ENCODE data around the gene GP1BB.
A peak's percentile ranks its signal among the peaks of the same experiment; 100 is the strongest.

Gene GP1BB

DNA sequence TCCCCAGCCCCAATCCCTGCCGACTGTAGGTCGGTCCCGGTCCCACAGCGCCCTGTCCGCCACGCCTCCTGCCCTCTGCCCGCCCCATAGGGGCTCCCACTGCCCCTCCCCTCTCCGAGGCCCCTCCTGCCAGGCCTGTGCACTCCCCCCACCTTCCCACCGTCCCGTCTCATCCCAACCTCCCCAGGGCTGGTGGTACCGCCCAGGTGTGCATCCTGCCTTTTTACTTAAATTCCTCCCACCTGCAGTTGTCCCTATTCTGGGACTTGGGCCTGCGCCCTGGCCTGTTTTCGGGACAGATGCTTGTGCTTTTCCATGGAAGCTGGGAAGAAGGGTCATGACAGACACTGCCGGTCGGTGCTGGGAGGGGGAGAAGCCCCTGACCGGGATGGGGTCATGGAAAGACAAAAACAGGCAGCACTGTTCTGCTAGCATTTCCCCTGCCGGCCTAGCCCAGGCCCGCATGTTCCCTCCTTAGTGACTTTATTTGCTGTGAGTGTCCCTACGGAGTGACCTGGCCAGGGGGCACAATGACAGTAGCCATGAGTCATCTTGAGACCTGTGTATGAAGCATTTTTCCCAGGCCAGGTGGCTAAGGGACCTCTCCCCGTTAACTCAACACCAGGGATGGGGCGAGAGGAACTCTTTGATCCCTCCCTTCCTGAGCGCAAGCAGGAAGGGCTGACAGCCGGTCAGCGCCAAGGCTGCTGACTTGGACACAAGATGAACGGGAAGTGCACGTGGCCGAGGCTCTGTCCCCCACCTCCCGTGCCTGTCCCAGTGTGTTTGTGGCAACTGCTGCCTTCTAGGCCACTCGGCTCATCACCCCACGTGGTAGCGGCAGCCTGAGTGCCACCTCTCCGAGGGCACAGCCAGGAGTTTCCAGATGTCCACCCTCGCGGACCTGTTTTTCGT lies 44.3 kb downstream of the GP1BB start:
- no peak for DNase-seq

DNA sequence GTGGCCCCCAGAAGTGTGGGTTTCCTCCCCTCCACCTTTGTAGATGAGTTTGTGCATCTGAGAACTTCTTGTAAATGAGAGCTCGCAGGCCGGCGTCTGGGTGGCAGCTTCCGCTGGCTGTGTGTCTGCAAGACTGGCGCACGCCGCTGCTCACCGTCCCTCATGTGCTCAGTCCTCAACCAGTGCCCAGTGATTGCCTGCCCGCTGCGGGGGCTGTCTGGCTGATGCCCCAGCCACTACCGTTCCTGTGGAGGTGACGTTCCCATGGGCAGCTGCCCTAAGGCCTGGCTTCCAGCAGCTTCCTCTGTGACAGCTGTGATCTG lies 46.0 kb downstream of the GP1BB start:
- peak; percentile 2 for DNase-seq

DNA sequence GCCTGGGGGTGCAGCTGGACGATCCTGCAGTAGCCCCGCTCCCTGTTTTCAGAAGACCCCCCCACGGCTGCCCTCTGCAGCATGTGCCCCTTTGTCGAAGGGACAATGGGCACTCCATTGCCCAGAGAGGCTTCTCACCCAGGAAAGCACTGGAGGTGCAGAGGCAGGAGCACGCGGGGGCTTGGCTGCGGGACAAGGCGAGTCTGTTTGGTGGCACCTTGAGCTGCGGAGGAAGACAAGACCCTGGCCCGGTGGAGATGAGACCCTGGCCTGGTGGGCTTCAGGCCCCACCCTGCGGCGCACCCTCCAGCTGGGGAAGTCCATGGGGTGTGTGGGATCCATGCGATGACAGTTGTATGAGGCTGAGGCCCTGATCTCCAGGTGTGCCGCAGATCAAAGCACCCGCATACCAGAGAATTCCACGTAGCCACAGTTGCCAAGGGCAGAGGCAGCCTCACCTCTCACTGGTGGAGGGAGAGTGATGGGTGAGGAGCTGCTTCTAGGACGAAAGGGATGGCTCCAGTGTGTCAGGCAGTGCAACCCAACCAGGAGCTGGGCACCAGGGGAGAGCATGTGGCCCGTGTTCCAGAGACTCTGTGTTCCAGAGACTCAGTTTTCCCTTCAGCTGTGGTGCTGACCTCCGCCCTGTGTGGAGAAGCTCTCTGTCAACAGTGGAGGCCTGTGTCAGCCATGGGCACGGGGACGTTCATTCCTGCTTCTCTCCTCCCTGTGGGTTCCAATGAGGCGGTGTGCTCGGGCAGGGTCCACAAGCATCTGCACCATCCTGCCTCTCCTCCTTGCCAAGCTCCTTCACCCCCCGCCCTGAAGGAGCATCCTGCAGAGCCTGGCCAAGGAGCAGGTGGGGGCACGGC lies 47.2 kb downstream of the GP1BB start:
- DNase-seq, result no peak

DNA sequence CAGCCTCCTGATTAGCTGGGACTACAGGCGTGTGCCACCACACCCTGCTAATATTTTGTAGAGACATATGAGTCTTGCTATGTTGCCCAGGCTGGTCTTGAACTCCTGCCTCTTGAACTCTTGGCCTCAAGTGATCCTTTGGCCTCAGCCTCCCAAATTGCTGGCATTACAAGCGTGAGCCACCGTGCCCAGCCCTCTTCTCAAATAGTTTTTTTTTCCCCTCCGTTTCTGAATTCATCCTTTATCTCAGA lies 49.0 kb downstream of the GP1BB start:
- DNase-seq, result no peak

DNA sequence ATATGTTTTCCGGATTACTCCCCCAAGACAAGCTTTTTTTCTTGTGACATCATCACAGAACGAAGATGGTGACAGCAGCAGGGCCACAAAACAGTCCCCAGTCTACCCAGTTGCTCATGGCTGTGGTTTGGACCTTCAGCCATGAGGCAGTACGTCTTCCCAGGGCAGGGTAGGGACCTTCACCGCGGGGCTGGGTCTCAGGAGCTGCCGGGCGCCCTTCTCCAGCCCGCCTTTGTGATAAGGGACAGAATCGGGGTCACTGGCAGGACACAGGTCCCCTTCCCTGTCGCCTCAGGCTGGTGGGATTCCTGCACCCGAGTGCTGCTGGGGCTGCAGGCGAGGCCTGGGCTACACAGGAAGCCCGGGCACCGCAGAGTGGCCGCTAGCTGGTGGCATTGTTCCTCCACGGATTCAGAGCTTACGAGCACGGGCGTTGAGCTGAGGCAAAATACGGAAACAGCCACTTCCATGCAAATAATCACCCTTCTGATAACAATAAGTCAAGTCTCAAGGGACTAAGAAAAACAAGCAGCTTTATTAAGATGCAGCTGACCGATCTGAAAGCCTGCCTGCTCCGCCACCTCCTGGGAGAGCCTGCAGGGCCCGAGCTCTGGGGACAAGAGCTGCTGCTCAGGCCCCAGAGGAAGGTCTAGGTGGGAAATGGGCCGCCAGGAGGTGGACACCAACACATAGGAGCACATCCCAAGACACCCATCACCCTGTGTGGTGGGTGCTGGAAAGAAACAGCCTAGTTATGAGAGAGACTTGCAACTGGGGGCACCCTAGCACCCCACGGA lies 49.5 kb downstream of the GP1BB start:
- DNase-seq, result no peak

DNA sequence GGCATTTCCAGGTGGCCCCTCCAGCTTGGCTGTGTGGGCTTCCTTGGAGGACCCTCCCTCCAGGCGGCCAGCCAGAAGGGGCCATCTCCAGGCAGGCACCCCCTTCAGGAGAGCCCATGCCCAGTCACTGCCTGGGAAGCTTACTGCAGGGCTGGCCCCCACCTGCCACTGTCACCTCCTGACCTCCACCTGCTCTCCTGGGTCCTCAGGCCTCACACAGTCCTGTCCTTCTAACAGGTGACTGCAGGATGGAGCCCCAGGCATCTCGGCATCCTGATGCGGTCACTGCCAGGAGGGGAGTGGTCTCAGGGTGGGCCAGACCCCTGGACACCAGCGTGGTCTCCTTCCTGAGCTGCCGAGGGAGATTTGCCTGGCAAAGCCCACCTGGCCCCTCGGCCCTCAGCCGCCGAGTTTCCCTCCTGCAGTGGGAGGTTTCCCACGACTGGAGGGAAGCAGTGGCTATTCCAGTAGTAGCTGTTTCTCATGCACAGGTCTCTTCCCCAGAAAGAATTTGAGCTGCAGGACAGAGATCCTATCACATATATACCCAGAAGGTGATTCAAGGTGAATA lies 50.2 kb downstream of the GP1BB start:
- DNase-seq, result no peak

All from activated naive CD4-positive, alpha-beta T cell treated with anti-CD3 and anti-CD28 coated beads, Interleukin-2, amount 50 U/mL, for 16 hours (primary cell).